Body of pancreas (tissue), 4 donors: ENCODE data around the gene METTL17. TPM values are rescaled to one million over a fixed set of nuclear protein-coding genes. Genes with fewer than 3 reads are reported as not detected.

Experiments
- ATAC-seq: fragments of 150-250 bp; one replicate; pipeline ENCODE4 v1.9.1; 2016
- DNase-seq, 4 donors: peaks; one replicate each; pipeline ENCODE4 v3.0.0-alpha.2; 2019
- H3K27ac ChIP-seq, 4 donors: fragments of 200-600 bp; sonication (generic); 1 replicate in 3 of 4; 2 replicates in 1 of 4; pipeline versions ENCODE4 v1.5.1 to v1.6.1; 2016 to 2019; ENCODE audit warnings: mild to moderate bottlenecking in 1 of 4, mixed read lengths in 1 of 4, moderate library complexity in 1 of 4
- H3K27me3 ChIP-seq, 2 donors: fragments of 200-600 bp; sonication (generic); one replicate each; pipeline ENCODE4 v1.6.0; 2016; ENCODE audit warnings: mild to moderate bottlenecking in 1 of 2
- H3K36me3 ChIP-seq, 2 donors: fragments of 200-600 bp; sonication (generic); replicated peaks in 1 of 2; 2 replicates each; pipeline ENCODE4 v1.5.1; 2016; ENCODE audit warnings: low read depth in 2 of 2; ENCODE audit not compliant: insufficient read depth in 1 of 2
- H3K4me1 ChIP-seq: fragments of 200-600 bp; sonication (generic); one replicate; pipeline ENCODE4 v1.6.0; 2016
- H3K4me3 ChIP-seq, 2 donors: fragments of 200-600 bp; sonication (generic); 1 replicate in 1 of 2; 2 replicates in 1 of 2; pipeline ENCODE4 v1.5.1; 2016 to 2019
- H3K9me3 ChIP-seq, 3 donors: fragments of 200-600 bp; sonication (generic); 1 replicate in 2 of 3; 2 replicates in 1 of 3; pipeline ENCODE4 v1.5.1; 2016
- POLR2A ChIP-seq, 3 donors: fragments of 450-650 bp; IDR thresholded peaks; one replicate each; pipeline ENCODE4 v1.6.1; 2016; ENCODE audit warnings: antibody characterized with exemption in 3 of 3, mild to moderate bottlenecking in 2 of 3
- WGBS, 2 donors: methylation state at CpG; one replicate each; pipeline ENCODE4 v1.1.5; 2017; 5-methylcytosine and 5-hydroxymethylcytosine counted together
- intact Hi-C: fragments of 100-400 bp; cut with DNase I; formaldehyde crosslinking; loops from one replicate; pipeline ENCODE4 v1.15.1; 2023
- total RNA-seq, 2 donors: library from RNA; depleted of rRNA; stranded (reverse); fragments of >200 nt; gene quantifications; one replicate each; pipeline ENCODE4 v1.1.0, GENCODE V29; 2016
- TF ChIP-seq, protein P1 (sequence below), 7 experiments: fragments of 450-650 bp in 4 of 7; fragments of 200-600 bp in 3 of 7; sonication (generic) in 3 of 7; IDR thresholded peaks; one replicate each; pipeline ENCODE4 v1.5.1; 2016 to 2019; ENCODE audit warnings: antibody characterized with exemption in 7 of 7

Gene METTL17
- total RNA-seq, 2 donors from 2014 or later = 39.2 to 73.7 TPM

DNA sequence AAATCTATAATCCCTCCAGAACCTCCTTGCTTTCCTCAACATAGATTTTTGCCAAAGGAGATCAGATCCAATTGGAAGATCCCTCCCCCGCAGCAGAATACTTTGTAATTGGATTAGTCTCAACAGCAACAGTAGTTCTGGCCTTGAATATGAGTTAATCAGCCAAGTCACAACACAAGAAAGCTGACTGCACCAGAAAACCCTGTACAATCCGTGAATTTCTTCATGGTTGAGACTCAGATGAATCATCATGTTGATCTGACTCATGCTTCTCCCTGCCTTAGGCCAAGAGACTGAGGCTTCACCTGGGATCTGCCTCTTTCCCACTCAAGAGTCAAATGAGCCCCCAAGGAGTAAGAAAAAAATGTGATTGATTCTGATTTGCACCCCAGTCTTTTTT is 3.0 kb upstream of the METTL17 start:
- Histone ChIP-seq H3K27me3 (no peaks in the 10 kb centered on the region), H3K4me1 (peaks cover 19% of the 10 kb centered on the region), H3K4me3 (no peak overlapping the region), H3K9me3 (no peaks in the 10 kb centered on the region), H3K36me3 (no peaks in the 10 kb centered on the region), H3K27ac (peak overlapping the region in 1 of 4 donors; percentile 28)
- TF ChIP-seq, protein P1, sequence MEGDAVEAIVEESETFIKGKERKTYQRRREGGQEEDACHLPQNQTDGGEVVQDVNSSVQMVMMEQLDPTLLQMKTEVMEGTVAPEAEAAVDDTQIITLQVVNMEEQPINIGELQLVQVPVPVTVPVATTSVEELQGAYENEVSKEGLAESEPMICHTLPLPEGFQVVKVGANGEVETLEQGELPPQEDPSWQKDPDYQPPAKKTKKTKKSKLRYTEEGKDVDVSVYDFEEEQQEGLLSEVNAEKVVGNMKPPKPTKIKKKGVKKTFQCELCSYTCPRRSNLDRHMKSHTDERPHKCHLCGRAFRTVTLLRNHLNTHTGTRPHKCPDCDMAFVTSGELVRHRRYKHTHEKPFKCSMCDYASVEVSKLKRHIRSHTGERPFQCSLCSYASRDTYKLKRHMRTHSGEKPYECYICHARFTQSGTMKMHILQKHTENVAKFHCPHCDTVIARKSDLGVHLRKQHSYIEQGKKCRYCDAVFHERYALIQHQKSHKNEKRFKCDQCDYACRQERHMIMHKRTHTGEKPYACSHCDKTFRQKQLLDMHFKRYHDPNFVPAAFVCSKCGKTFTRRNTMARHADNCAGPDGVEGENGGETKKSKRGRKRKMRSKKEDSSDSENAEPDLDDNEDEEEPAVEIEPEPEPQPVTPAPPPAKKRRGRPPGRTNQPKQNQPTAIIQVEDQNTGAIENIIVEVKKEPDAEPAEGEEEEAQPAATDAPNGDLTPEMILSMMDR (IDR thresholded peaks at IDR 0.05) = no peak
- TF ChIP-seq POLR2A (IDR thresholded peaks at IDR 0.05) = no peak
- ATAC-seq = no peak
- peak in 2 of 4 donors; percentile 22 to 25 for DNase-seq
- WGBS, 2 donors = 50 to 51% methylated on average over 2 of the region's 2 CpGs
- intact Hi-C loops = no loop called here

DNA sequence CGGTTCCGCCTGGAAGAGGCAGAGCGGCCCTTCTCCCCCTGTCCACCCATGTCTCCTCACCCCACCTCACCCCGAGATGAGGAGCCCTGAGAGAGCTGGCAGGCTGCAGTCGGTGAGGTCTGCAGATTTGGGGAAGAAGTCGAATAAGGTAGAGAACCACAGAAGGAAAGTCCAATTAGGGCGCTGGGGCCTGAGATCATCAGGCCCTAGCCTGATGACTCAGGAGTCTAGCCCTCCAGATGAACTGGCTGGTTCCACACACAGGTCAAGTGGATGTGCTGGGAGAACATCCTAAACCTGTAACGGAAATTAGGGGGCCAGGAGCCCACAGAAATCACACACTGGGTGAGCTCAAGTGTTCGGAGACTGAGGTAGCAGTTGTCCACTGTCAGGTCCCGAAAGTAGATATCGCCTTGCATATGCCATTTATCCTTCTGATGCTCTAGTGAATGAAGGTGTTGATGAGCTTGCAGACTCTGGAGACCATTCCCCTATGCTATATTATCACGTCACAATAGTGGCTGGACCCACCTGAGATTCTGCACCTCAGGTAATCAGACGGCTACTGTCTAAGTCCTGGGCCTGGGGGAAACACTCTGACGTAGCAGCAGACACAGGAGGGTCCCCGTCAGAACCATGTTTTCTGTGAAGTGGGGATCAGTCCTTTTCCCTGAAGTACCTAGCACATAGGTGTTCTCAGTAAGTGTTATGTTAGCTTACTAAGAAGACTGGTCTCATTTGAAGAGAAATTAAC is 886 bp upstream of the METTL17 start:
- Histone ChIP-seq H3K27me3 (no peaks in the 10 kb centered on the region), H3K27ac (peak overlapping the region; percentile 3 to 82 (median 66)), H3K36me3 (peaks cover 4 to 12% of the 10 kb centered on the region in 2 donors), H3K4me1 (peaks cover 21% of the 10 kb centered on the region), H3K4me3 (no peak overlapping the region), H3K9me3 (no peaks in the 10 kb centered on the region)
- intact Hi-C loops = no loop called here
- peak in 1 of 4 donors; percentile 12 for DNase-seq
- TF ChIP-seq POLR2A (IDR thresholded peaks at IDR 0.05) = no peak
- TF ChIP-seq, protein P1 (IDR thresholded peaks at IDR 0.05) = no peak
- no peak for ATAC-seq
- 82 to 87% methylated on average over 15 of the region's 15 CpGs for WGBS, 2 donors

DNA sequence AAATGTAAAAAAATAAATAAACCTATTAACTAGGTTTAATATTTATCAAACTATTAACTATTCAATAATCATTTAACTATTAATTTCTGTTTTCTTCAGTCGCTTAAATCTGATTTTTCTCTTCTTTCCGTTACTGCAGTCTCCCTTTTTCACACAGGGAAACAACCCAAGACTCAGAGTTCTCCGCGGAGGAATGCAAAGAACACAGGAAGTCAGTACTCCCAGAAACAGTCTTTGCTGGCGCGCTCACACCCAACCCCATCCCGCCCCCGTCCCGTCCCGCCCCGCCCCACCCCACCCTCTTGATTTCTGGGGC is 351 bp upstream of the METTL17 start:
- intact Hi-C loops = no loop called here
- 0 to 1% methylated on average over 11 of the region's 11 CpGs for WGBS, 2 donors
- Histone ChIP-seq H3K27ac (peak overlapping the region; percentile 3 to 82 (median 66)), H3K9me3 (no peaks in the 10 kb centered on the region), H3K27me3 (no peaks in the 10 kb centered on the region), H3K36me3 (peaks cover 5 to 12% of the 10 kb centered on the region in 2 donors), H3K4me3 (no peak overlapping the region), H3K4me1 (peaks cover 21% of the 10 kb centered on the region)
- no peak for DNase-seq
- ATAC-seq = no peak
- TF ChIP-seq, protein P1 (IDR thresholded peaks at IDR 0.05) = no peak
- TF ChIP-seq POLR2A (IDR thresholded peaks at IDR 0.05) = no peak

DNA sequence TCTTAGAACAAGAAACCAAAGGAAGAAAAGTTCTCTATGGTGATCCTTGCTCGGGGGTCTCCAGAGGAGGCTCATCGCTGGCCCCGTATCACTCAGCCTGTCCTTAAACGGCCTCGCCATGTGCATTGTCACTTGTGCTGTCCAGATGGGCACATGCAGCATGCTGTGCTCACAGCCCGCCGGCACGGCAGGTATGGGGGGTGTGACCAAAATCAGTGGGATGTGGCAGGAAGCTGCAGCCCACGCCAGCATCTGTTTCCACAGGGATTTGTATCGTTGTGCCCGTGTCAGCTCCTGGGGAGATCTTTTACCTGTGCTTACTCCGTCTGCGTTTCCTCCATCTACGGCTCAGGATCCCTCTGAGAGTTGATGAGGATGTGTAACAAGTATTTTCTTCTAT is 6.7 kb downstream of the METTL17 start:
- H3K4me3 ChIP-seq = no peak overlapping the region
- H3K4me1 ChIP-seq = peaks cover 5% of the 10 kb centered on the region
- intact Hi-C loops = no loop called here
- H3K9me3 ChIP-seq = no peaks in the 10 kb centered on the region
- H3K27ac ChIP-seq = no peak overlapping the region
- no peaks in the 10 kb centered on the region for H3K27me3 ChIP-seq
- 81% methylated on average over 14 of the region's 14 CpGs for WGBS, 2 donors
- DNase-seq (no peak), ATAC-seq (no peak)
- H3K36me3 ChIP-seq = peaks cover 23 to 35% of the 10 kb centered on the region in 2 donors
- TF ChIP-seq, protein P1 (IDR thresholded peaks at IDR 0.05) = no peak
- TF ChIP-seq POLR2A (IDR thresholded peaks at IDR 0.05) = no peak

DNA sequence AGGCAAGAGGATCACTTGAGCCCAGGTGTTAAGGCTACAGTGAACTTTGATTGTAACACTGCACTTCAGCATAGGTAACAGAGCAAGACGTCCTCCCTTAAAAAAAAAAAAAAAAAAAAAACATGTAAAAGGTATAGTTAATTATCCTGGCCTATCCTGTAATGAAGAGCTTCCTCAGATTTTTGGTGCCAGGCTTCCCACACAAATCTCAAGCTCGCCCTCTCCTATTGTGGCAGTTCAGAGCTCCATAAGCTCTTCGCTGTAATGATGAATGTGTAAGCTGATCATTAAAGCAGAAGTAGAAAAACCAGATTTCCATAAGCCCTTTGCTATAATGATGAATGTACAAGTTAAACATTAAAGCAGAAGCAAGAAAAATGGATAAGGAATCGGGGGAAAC is 7.3 kb downstream of the METTL17 start:
- no peak for DNase-seq
- no peak for TF ChIP-seq POLR2A (IDR thresholded peaks at IDR 0.05)
- TF ChIP-seq, protein P1 (IDR thresholded peaks at IDR 0.05) = no peak
- Histone ChIP-seq H3K27me3 (no peaks in the 10 kb centered on the region), H3K4me3 (no peak overlapping the region), H3K9me3 (no peaks in the 10 kb centered on the region), H3K4me1 (no peaks in the 10 kb centered on the region), H3K36me3 (peaks cover 23 to 35% of the 10 kb centered on the region in 2 donors), H3K27ac (no peak overlapping the region)
- no peak for ATAC-seq
- WGBS, 2 donors = 52% methylated on average over 4 of the region's 4 CpGs
- intact Hi-C loops = no loop called here
